ENCODE measurements around the gene MBD3L2.
A peak's percentile ranks its signal among the peaks of the same experiment; 100 is the strongest.
"Not testable (repeated sequence)": the region's sequence is repeated elsewhere in the genome, so short reads cannot be mapped to it uniquely, and the experiment has no call there.

The MBD3L2 gene

DNA sequence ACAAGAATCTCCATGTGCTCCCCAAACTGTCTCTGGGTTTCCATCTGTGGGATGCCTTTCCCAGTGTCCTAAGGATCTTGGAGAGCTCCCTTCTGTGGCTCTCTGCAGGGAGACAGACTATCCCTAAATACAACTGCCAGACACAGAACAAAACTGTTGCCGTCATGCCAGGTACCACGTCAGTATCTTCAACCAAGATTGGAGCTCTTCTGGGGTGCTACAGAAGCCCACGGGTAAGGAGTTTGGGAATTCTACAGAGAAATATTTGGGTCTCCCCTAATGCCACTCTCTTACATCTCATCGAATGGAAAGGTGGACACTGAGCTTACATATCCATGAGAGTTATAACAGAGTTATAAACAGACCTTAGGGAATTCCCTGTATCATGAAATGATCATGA, 14.2 kb downstream of the MBD3L2 start:
- Histone ChIP-seq H3K27ac (ENCODE audit: low read length) (no peak overlapping the region), H3K9ac (ENCODE audit: low read length in 2 of 2) (no peak overlapping the region), H3K4me3 (ENCODE audit: low read length in 2 of 2) (no peak overlapping the region), H3K36me3 (ENCODE audit: control insufficient read depth in 2 of 2, insufficient read depth in 2 of 2, low read length in 2 of 2) (no peaks in the 10 kb centered on the region), H3K4me1 (ENCODE audit: control insufficient read depth, insufficient read depth, low read length) (no peaks in the 10 kb centered on the region), H3K27me3 (ENCODE audit: control insufficient read depth in 1 of 2, insufficient read depth in 2 of 2, low read length in 2 of 2) (no peaks in the 10 kb centered on the region), H3K9me3 (ENCODE audit: control insufficient read depth in 2 of 2, low read length in 2 of 2) (no peaks in the 10 kb centered on the region)

DNA sequence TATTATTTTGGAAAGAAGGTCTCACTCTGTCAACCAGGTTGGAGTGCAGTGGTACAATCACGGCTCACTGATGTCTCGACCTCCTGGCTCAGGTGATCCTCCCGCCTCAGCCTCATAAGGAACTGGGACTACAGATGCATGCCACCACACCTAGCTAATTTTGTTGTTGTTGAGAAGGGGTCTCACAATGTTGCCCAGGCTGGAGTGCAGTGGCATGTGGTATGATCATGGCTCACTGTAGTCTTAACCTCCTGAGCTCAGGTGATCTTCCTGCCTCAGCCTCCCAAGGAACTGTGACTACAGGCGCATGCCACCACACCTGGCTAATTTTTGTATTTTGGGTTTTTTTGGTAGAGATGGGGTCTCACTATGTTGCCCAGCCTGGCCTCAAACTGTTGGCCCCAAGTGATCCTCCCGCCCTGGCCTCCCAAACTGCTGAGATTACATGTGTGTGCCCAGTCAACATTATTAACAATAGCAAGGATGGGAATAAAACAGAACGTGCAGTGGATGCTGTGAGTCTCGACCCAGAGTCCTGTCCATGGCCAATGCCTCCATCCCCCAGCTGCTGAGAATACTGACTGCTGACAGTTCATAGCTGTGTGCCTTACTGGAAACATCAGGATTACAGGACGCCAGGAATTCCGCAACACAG, 14.8 kb downstream of the MBD3L2 start:
- H3K9me3 ChIP-seq (ENCODE audit: control insufficient read depth in 2 of 2, low read length in 2 of 2): no peaks in the 10 kb centered on the region
- H3K27ac ChIP-seq (ENCODE audit: low read length): no peak overlapping the region
- H3K9ac ChIP-seq (ENCODE audit: low read length in 2 of 2): no peak overlapping the region
- no peak overlapping the region for H3K4me3 ChIP-seq (ENCODE audit: low read length in 2 of 2)
- peaks cover 2% of the 10 kb centered on the region for H3K4me1 ChIP-seq (ENCODE audit: control insufficient read depth, insufficient read depth, low read length)
- H3K27me3 ChIP-seq (ENCODE audit: control insufficient read depth in 1 of 2, insufficient read depth in 2 of 2, low read length in 2 of 2): no peaks in the 10 kb centered on the region
- no peaks in the 10 kb centered on the region for H3K36me3 ChIP-seq (ENCODE audit: control insufficient read depth in 2 of 2, insufficient read depth in 2 of 2, low read length in 2 of 2)

DNA sequence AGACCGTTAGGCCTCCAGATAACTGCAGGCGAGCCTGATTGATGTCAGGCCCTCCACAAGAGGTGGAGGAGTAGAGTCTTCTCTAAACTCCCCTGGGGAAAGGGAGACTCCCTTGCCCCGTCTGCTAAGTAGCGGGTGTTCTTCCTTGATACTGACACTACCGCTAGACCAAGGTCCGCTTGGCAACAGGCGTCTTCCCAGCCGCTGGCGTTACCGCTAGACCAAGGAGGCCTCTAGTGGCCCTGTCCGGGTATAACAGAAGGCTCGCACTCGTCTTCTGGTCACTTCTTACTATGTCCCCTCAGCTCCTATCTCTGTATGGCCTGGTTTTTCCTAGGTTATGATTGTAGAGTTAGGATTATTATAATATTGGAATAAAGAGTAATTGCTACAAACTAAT, 18.0 kb downstream of the MBD3L2 start:
- H3K27ac ChIP-seq (ENCODE audit: low read length); H3K27me3 ChIP-seq (ENCODE audit: control insufficient read depth in 1 of 2, insufficient read depth in 2 of 2, low read length in 2 of 2); H3K36me3 ChIP-seq (ENCODE audit: control insufficient read depth in 2 of 2, insufficient read depth in 2 of 2, low read length in 2 of 2); H3K9me3 ChIP-seq (ENCODE audit: control insufficient read depth in 2 of 2, low read length in 2 of 2); H3K9ac ChIP-seq (ENCODE audit: low read length in 2 of 2); H3K4me3 ChIP-seq (ENCODE audit: low read length in 2 of 2): not testable (repeated sequence)
- peaks cover 13% of the 10 kb centered on the region for H3K4me1 ChIP-seq (ENCODE audit: control insufficient read depth, insufficient read depth, low read length)

DNA sequence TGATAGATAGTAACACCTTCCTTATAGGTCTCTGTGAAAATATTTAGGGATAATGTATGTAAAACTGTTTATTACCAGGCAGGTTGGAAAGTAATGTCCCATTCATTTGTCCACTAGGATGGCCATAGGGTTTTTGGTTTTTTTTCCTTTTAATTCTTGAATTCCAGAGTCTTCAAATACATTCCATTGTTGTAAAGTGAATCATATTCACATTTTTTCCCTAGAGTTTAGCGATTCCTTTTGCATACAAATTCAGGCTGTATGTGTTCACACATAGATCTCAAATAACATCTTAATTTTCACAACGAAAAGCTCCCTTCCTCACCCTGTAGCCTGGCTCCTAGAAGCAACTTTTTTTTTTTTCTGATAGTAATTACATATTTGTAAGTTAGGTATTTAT, 18.6 kb downstream of the MBD3L2 start:
- H3K9ac ChIP-seq (ENCODE audit: low read length in 2 of 2): no peak overlapping the region
- H3K9me3 ChIP-seq (ENCODE audit: control insufficient read depth in 2 of 2, low read length in 2 of 2): no peaks in the 10 kb centered on the region
- H3K27me3 ChIP-seq (ENCODE audit: control insufficient read depth in 1 of 2, insufficient read depth in 2 of 2, low read length in 2 of 2): no peaks in the 10 kb centered on the region
- H3K4me1 ChIP-seq (ENCODE audit: control insufficient read depth, insufficient read depth, low read length): peaks cover 13% of the 10 kb centered on the region
- no peak overlapping the region for H3K27ac ChIP-seq (ENCODE audit: low read length)
- H3K36me3 ChIP-seq (ENCODE audit: control insufficient read depth in 2 of 2, insufficient read depth in 2 of 2, low read length in 2 of 2): peaks cover 9 to 11% of the 10 kb centered on the region in 2 donors
- no peak overlapping the region for H3K4me3 ChIP-seq (ENCODE audit: low read length in 2 of 2)

DNA sequence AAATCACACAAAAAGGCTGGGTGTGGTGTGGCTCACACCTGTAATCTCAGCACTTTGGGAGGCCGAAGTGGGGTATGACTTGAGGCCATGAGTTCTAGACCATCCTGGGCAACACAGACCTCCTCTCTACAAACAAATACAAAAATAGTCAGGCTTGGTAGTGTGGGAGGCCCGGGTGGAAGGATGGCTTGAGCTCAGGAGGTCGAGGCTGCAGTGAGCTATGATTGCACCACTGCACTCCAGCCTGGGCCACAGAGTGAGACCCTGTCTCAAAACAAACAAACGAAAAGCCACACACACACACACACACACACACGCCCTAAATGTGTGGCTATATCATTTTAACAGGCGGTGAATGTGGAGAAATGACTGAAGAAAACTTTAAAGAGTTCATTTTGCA, 19.5 kb downstream of the MBD3L2 start:
- Histone ChIP-seq H3K36me3 (ENCODE audit: control insufficient read depth in 2 of 2, insufficient read depth in 2 of 2, low read length in 2 of 2) (peaks cover 15 to 16% of the 10 kb centered on the region in 2 donors), H3K4me1 (ENCODE audit: control insufficient read depth, insufficient read depth, low read length) (peaks cover 13% of the 10 kb centered on the region), H3K9ac (ENCODE audit: low read length in 2 of 2) (no peak overlapping the region), H3K27me3 (ENCODE audit: control insufficient read depth in 1 of 2, insufficient read depth in 2 of 2, low read length in 2 of 2) (no peaks in the 10 kb centered on the region), H3K4me3 (ENCODE audit: low read length in 2 of 2) (peak overlapping the region; percentile 53 to 68), H3K9me3 (ENCODE audit: control insufficient read depth in 2 of 2, low read length in 2 of 2) (no peaks in the 10 kb centered on the region), H3K27ac (ENCODE audit: low read length) (no peak overlapping the region)

DNA sequence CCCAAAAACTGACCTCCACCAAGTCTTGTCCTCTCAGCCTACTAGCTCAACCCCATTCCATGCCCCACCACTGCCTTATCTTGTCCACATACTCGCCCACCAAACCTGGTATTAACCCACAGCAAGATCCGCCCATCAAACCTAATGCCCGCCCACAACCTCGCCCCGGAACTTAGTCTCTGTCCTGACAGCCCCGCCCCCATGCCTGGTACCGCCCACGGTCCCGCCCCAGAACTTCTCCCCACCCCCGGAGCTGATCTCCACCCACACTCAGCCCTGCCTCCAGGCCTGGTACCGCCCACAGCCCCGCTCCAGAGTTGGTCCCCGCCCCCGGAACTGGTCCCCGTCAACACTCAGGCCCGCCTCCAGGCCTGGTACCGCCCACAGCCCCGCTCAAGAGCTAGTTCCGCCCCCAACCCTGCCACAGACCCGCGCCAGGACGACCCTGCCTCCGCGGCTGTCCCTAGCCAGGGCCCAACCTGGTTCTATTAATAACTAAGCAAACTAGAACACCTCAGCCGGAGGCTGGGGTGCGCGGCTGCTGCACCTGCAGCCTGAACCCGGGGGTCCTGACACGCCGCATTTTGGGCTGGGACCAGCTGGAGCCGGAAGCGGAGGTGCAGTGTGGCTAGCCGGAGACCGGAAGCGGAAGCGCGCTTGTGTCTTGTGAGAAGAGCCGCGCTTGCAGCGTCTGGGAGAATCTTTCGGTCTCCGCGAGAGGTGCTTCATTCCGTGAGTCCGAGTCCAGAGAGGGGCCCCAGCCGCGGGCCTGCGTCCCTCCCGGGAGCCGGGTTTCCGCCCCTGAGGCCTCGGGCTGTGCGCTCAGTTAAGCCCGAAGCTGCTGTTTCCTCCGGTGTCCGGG, 20.2 kb downstream of the MBD3L2 start, which contains the start of gene ZNF557:
Gene ZNF557, plus strand, starts transcription at position 662 of the 862 bp plus-strand sequence. CDS start 5,372 bp downstream, outside the sequence.
- Histone ChIP-seq H3K27ac (ENCODE audit: low read length) (peak within 1 kb of the TSS; percentile 53), H3K9ac (ENCODE audit: low read length in 2 of 2) (peak within 1 kb of the TSS; percentile 83 to 95), H3K36me3 (ENCODE audit: control insufficient read depth in 2 of 2, insufficient read depth in 2 of 2, low read length in 2 of 2) (peaks cover 17 to 20% of the 10 kb centered on the region in 2 donors), H3K4me1 (ENCODE audit: control insufficient read depth, insufficient read depth, low read length) (peaks cover 13% of the 10 kb centered on the region), H3K27me3 (ENCODE audit: control insufficient read depth in 1 of 2, insufficient read depth in 2 of 2, low read length in 2 of 2) (no peaks in the 10 kb centered on the region), H3K4me3 (ENCODE audit: low read length in 2 of 2) (peak within 1 kb of the TSS; percentile 98 to 99), H3K9me3 (ENCODE audit: control insufficient read depth in 2 of 2, low read length in 2 of 2) (no peaks in the 10 kb centered on the region)

DNA sequence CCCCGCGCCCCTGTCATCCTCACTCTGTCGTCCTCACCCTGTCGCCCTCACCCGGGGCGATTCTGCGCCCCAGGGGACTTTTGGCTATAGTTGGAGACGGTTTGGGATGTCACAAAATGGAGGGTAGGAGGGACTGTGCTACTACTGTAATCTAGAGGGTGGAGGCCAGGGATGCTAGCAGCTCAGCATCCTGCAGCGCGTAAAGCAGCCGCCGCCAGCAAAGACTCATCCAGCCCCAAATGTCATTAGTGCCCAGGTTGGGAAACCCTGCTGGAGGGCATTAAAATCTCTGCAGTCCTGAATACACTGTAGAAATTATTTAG, 20.7 kb downstream of the MBD3L2 start:
- H3K4me3 ChIP-seq (ENCODE audit: low read length in 2 of 2): peak overlapping the region; percentile 98 to 99
- peaks cover 23 to 24% of the 10 kb centered on the region in 2 donors for H3K36me3 ChIP-seq (ENCODE audit: control insufficient read depth in 2 of 2, insufficient read depth in 2 of 2, low read length in 2 of 2)
- H3K27ac ChIP-seq (ENCODE audit: low read length): peak overlapping the region; percentile 53
- no peaks in the 10 kb centered on the region for H3K27me3 ChIP-seq (ENCODE audit: control insufficient read depth in 1 of 2, insufficient read depth in 2 of 2, low read length in 2 of 2)
- peaks cover 13% of the 10 kb centered on the region for H3K4me1 ChIP-seq (ENCODE audit: control insufficient read depth, insufficient read depth, low read length)
- peak overlapping the region; percentile 83 to 95 for H3K9ac ChIP-seq (ENCODE audit: low read length in 2 of 2)
- no peaks in the 10 kb centered on the region for H3K9me3 ChIP-seq (ENCODE audit: control insufficient read depth in 2 of 2, low read length in 2 of 2)

DNA sequence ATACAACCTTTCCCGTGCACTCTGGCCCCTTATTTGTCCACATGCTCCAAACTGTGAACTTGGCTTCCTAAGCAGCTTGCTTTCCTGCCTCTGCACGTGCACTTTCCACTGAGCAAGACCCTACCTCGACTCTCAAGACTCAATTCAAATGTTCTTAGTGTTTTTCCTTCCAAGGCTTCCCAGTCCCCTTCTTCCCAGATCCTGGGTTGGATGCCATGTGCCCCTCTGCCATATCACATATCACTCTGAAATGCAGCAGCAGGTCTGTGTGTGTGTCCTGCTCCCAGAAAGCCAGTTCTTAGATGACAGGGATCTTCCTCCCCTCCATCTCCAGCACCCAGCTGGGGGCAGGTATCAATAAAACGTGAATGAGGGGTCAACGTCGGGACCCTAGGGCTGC, 23.4 kb downstream of the MBD3L2 start:
- peaks cover 2 to 14% of the 10 kb centered on the region in 2 donors for H3K9me3 ChIP-seq (ENCODE audit: control insufficient read depth in 2 of 2, low read length in 2 of 2)
- no peaks in the 10 kb centered on the region for H3K27me3 ChIP-seq (ENCODE audit: control insufficient read depth in 1 of 2, insufficient read depth in 2 of 2, low read length in 2 of 2)
- H3K4me3 ChIP-seq (ENCODE audit: low read length in 2 of 2): no peak overlapping the region
- no peak overlapping the region for H3K27ac ChIP-seq (ENCODE audit: low read length)
- no peak overlapping the region for H3K9ac ChIP-seq (ENCODE audit: low read length in 2 of 2)
- peaks cover 48 to 49% of the 10 kb centered on the region in 2 donors for H3K36me3 ChIP-seq (ENCODE audit: control insufficient read depth in 2 of 2, insufficient read depth in 2 of 2, low read length in 2 of 2)
- peaks cover 13% of the 10 kb centered on the region for H3K4me1 ChIP-seq (ENCODE audit: control insufficient read depth, insufficient read depth, low read length)

DNA sequence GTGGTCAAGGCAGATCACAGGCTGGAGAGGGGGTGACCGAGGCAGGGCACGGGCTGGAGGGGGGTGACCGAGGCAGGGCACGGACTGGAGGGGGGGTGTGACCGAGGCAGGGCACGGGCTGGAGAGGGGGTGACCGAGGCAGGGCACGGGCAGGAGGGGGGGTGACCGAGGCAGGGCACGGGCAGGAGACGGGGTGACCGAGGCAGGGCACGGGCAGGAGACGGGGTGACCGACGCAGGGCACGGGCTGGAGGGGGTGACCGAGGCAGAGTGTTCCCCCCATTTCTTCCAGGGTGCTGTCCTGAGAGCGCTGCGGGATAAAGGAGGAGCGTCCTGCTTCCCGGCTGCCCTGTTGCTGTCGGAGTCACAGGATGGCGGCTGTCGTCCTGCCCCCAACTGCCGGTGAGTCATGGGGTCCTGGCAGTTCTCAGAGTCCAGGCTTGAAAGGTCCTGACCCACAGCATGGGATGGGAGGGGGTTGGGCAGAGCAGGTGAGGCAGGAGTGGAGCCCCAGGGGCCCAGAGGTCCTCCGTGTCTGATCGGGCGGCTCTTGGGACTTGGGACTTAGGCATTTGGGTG, 25.7 kb downstream of the MBD3L2 start:
- H3K4me1 ChIP-seq (ENCODE audit: control insufficient read depth, insufficient read depth, low read length): peaks cover 6% of the 10 kb centered on the region
- peaks cover 11 to 31% of the 10 kb centered on the region in 2 donors for H3K9me3 ChIP-seq (ENCODE audit: control insufficient read depth in 2 of 2, low read length in 2 of 2)
- H3K9ac ChIP-seq (ENCODE audit: low read length in 2 of 2): no peak overlapping the region
- H3K4me3 ChIP-seq (ENCODE audit: low read length in 2 of 2): no peak overlapping the region
- no peak overlapping the region for H3K27ac ChIP-seq (ENCODE audit: low read length)
- H3K36me3 ChIP-seq (ENCODE audit: control insufficient read depth in 2 of 2, insufficient read depth in 2 of 2, low read length in 2 of 2): peaks cover 64 to 69% of the 10 kb centered on the region in 2 donors
- no peaks in the 10 kb centered on the region for H3K27me3 ChIP-seq (ENCODE audit: control insufficient read depth in 1 of 2, insufficient read depth in 2 of 2, low read length in 2 of 2)

DNA sequence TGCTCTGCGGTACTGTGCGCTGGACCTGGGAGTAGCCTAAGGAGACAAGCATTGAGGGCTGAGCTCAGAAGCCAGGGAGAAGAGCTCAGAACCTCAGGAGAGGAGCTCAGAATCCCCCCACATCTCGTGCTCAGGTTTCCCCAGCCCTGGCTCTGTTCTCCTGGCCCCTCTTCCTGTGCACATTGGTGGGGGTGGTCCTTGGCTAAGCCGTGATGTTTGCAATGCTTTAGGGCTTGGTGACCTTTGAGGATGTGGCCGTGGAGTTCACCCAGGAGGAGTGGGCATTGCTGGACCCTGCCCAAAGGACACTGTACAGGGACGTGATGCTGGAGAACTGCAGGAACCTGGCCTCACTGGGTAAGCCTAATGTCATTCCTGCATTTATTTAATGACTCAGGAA, 27.0 kb downstream of the MBD3L2 start:
- no peak overlapping the region for H3K9ac ChIP-seq (ENCODE audit: low read length in 2 of 2)
- no peak overlapping the region for H3K27ac ChIP-seq (ENCODE audit: low read length)
- H3K4me1 ChIP-seq (ENCODE audit: control insufficient read depth, insufficient read depth, low read length): no peaks in the 10 kb centered on the region
- no peak overlapping the region for H3K4me3 ChIP-seq (ENCODE audit: low read length in 2 of 2)
- H3K36me3 ChIP-seq (ENCODE audit: control insufficient read depth in 2 of 2, insufficient read depth in 2 of 2, low read length in 2 of 2): peaks cover 76 to 81% of the 10 kb centered on the region in 2 donors
- no peaks in the 10 kb centered on the region for H3K27me3 ChIP-seq (ENCODE audit: control insufficient read depth in 1 of 2, insufficient read depth in 2 of 2, low read length in 2 of 2)
- peaks cover 22 to 44% of the 10 kb centered on the region in 2 donors for H3K9me3 ChIP-seq (ENCODE audit: control insufficient read depth in 2 of 2, low read length in 2 of 2)

All from stomach smooth muscle (tissue), 2 donors.